ENCODE measurements around the gene MAPKAP1.

DNA sequence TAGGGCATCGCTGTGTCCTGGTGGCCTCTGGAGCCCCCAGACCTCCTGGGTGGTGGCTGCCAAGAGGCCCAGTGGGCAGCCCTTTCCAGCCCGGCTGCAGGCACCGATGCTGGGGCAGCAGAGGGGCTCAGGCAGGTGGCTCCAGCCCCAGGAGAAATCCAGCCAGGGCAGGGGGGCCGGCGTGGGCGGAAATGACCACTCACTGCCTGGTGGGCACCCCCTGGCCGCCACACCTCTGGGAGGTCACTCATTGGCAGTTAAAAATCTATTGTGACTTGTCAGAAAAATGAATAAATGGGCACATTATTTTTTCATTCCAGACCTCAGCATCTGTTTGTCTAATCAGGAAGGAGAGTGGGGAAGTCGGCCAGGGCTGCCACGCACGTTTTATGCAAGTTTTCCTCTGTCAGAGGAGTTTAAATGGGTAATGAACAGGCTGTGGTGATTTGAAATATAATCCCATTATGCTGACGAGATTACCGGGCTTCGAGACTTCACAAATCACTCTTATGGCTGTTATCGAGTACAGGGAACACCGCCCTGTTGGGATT is 273.5 kb downstream of the MAPKAP1 start:
- TF ChIP-seq, protein P1, sequence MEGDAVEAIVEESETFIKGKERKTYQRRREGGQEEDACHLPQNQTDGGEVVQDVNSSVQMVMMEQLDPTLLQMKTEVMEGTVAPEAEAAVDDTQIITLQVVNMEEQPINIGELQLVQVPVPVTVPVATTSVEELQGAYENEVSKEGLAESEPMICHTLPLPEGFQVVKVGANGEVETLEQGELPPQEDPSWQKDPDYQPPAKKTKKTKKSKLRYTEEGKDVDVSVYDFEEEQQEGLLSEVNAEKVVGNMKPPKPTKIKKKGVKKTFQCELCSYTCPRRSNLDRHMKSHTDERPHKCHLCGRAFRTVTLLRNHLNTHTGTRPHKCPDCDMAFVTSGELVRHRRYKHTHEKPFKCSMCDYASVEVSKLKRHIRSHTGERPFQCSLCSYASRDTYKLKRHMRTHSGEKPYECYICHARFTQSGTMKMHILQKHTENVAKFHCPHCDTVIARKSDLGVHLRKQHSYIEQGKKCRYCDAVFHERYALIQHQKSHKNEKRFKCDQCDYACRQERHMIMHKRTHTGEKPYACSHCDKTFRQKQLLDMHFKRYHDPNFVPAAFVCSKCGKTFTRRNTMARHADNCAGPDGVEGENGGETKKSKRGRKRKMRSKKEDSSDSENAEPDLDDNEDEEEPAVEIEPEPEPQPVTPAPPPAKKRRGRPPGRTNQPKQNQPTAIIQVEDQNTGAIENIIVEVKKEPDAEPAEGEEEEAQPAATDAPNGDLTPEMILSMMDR (IDR thresholded peaks at IDR 0.05; ENCODE audit: insufficient read depth, low read length, poor library complexity, severe bottlenecking) = no peak
- TF ChIP-seq EZH2phosphoT487 (conservative IDR thresholded peaks at IDR 0.05; ENCODE audit: low read length) = no peak
